Erythroblast (primary cell): ENCODE data around the gene PRL.

ENCODE experiments used
- GATA1 ChIP-seq: IDR thresholded peaks from 2 replicates; pipeline ENCODE4 v1.6.1; 2011; ENCODE audit warnings: low read depth, mild to moderate bottlenecking, control low read depth, low read length, moderate library complexity
- POLR2A ChIP-seq: IDR thresholded peaks from 2 replicates; pipeline ENCODE4 v1.6.1; 2011; ENCODE audit warnings: mild to moderate bottlenecking, low read length

- TF ChIP-seq POLR2A (no peak), GATA1 (no peak)
Observed at GRCh38 chr6:22332711-22333110, 35.9 kb upstream of the PRL start.
